HG02678 (cell line): ENCODE results near the gene FER.
"Not testable (repeated sequence)": the region's sequence is repeated elsewhere in the genome, so short reads cannot be mapped to it uniquely, and the experiment has no call there.

ENCODE experiments used
- ATAC-seq: cut with Tn5 transposase; IDR thresholded peaks from one replicate; pipeline ENCODE4 v1.9.1; 2021; ENCODE audit warnings: mild to moderate bottlenecking, moderate library complexity; ENCODE audit not compliant: unreplicated experiment

The FER gene

GRCh38 chr5:109028608-109029299 is 281.1 kb downstream of the FER start:
- ATAC-seq = peak; percentile 85

GRCh38 chr5:109029847-109030246 is 282.1 kb downstream of the FER start:
- no peak for ATAC-seq

- ATAC-seq = no peak
Measured at GRCh38 chr5:109030360-109031143, 282.9 kb downstream of the FER start.

- ATAC-seq = peak; percentile 61
Measured at GRCh38 chr5:109034306-109034705, 286.6 kb downstream of the FER start.

- no peak for ATAC-seq
Measured at GRCh38 chr5:109035436-109035835, 287.7 kb downstream of the FER start.

GRCh38 chr5:109038209-109038840 is 290.6 kb downstream of the FER start:
- ATAC-seq = no peak

GRCh38 chr5:109041317-109041716 is 293.6 kb downstream of the FER start:
- ATAC-seq = no peak

GRCh38 chr5:109045710-109046109 is 298.0 kb downstream of the FER start:
- ATAC-seq = no peak

- ATAC-seq = no peak
Measured at GRCh38 chr5:109049565-109049964, 301.9 kb downstream of the FER start.

- not testable (repeated sequence) for ATAC-seq
Measured at GRCh38 chr5:109050321-109050720, 302.6 kb downstream of the FER start.

- ATAC-seq = not testable (repeated sequence)
Measured at GRCh38 chr5:109052216-109052615, 304.5 kb downstream of the FER start.

GRCh38 chr5:109053995-109054417 is 306.3 kb downstream of the FER start:
- peak; percentile 78 for ATAC-seq

- no peak for ATAC-seq
Measured at GRCh38 chr5:109060378-109061025, 312.8 kb downstream of the FER start.

GRCh38 chr5:109062664-109063063 is 315.0 kb downstream of the FER start:
- no peak for ATAC-seq

- no peak for ATAC-seq
Measured at GRCh38 chr5:109063223-109063622, 315.5 kb downstream of the FER start.

- no peak for ATAC-seq
Measured at GRCh38 chr5:109076741-109077140, 329.0 kb downstream of the FER start.

GRCh38 chr5:109078448-109078847 is 330.8 kb downstream of the FER start:
- ATAC-seq = no peak

GRCh38 chr5:109080481-109080880 is 332.8 kb downstream of the FER start:
- no peak for ATAC-seq

GRCh38 chr5:109080896-109081295 is 333.2 kb downstream of the FER start:
- no peak for ATAC-seq

GRCh38 chr5:109083937-109084336 is 336.2 kb downstream of the FER start:
- ATAC-seq = no peak

- ATAC-seq = no peak
Measured at GRCh38 chr5:109089191-109089590, 341.5 kb downstream of the FER start.
